GM19452 (cell line): Measurements from ENCODE around the gene CEACAM18.
"Not testable (repeated sequence)": the region's sequence is repeated elsewhere in the genome, so short reads cannot be mapped to it uniquely, and the experiment has no call there.

ENCODE experiments used
- ATAC-seq: cut with Tn5 transposase; IDR thresholded peaks from one replicate; pipeline ENCODE4 v1.9.1; 2021; ENCODE audit not compliant: unreplicated experiment

CEACAM18 gene

DNA sequence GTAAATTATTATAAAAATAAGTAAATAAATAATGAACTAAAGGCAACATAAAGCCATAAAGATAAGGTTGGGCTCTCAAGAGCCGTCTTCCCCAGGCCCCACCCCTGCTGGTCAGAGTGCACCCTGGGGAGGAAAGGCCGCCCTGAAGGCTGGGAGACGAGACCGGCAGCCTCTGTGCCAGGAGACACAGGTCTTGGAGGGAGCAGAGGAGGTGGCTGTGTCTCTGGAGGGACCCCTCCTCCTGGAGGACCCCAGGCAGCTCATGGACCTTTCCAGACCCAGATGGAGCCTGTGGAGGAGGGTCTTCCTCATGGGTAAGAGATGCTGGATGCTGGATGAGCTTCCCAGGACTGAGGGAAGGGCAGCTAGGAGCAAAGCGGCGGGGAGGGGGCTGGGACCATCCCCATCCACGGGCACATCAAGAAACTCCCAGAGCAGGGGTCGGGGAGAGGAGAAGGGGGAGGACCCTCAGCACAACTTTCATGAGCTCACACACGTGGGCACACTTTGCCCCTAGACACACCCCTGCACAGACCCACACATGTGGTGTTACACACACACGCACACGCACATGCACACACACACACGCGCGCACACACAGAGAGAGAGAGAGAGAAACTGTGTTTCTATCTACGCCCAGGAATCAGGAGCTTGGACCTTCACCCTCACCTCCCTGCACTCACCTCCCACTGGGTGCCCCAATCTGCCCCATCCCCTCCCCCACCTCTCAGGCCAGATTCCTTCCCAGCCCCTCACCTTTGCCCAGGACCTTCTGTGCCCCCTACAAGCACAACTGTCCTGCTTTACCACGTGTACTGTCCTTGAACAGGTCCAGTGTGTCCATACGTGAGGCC, at the start of gene CEACAM18:
CEACAM18 (plus strand) TSS at position 159 of the 854 bp plus-strand sequence.
- ATAC-seq = no peak

DNA sequence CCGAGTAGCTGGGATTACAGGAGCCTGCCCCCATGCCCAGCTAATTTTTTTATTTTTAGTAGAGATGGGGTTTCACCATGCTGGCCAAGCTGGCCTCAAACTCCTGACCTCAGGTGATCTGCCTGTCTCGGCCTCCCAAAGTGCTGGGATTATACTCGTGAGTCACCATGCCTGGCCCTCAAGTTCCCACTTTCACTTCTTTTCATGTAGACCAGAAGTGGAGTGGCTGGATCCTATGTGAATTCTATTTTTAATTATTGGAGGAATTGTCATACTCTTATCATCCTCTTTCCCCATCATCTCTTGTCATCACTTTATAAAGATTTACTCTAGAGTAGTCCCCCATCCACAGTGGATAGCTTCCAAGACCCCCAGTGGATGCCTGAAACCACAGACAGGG, 48.1 kb upstream of the CEACAM18 start:
- ATAC-seq = no peak

DNA sequence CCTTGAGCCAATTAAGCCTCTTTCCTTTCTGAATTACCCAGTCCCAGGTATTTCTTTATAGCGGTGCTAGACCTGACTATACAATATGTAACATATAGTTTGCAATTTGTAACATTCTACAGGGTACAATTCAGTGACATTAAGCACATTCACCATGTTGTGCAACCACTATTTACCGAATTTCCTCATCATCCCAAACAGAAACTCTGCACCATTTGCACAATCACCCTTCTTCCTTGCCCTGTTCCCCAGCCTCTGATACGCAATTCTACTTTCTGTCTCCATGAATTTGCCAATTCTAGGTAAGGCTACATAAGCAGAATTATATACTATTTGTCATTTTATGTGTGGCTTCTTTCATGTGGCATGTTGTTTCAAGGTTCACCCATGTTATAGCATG, 47.2 kb upstream of the CEACAM18 start:
- no peak for ATAC-seq

DNA sequence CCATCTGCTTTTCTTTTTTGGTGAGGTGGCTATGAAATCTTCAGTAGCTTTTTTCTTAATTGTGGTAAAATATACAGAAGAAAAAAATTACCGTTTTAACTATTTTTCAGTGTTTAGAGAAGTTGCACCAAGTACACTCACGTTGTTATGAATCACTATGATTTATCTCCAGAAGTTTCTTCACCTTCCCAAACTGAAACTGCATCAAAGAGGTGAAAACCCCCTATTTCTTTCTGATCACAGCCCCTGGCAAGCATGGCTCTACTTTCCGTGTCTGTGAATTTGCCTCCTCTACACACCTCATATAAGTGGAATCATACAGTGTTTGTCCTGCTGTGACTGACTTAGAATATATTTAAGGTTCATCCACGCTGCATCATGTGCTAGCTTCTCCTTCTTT, 45.3 kb upstream of the CEACAM18 start:
- ATAC-seq = no peak

DNA sequence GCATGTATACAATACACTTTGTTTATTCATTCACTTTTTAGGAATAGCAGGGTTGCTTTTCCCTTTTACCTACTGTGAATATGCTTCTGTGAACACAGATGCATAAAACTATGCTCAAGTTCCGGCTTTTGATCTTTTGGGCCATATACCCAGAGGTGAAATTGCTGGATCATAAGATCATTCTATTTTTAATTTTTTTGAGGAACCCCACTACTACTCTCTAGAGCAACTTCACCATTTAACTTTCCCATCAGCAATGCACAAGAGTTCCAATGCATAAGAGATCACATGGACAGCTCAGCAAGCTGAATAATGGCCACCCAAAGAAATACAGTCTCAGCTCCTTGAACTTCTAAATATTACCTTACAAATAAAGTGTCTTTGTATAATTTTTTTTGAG, 43.9 kb upstream of the CEACAM18 start:
- ATAC-seq = no peak

DNA sequence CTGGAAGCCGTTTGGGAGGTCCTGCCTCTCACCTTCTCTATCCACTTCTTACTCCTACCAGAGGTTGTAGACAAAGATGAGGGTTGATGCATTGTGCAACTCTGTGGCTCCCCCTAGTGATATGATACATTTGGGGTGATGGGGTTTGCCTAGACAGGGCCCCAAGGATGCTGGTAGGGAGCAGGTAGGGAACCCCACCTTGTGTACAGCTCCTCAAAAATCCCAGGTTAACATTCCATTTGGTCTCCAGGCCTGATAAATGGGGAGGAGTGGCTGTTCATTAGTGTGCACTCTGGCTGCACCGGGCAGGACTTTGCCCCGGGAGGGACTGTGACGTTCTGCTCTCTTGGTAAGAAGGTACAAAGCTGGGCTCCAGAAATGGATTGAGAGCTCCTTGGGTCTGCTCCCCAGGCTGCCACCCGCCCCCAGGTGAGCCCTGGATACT, 39.3 kb upstream of the CEACAM18 start:
- no peak for ATAC-seq

DNA sequence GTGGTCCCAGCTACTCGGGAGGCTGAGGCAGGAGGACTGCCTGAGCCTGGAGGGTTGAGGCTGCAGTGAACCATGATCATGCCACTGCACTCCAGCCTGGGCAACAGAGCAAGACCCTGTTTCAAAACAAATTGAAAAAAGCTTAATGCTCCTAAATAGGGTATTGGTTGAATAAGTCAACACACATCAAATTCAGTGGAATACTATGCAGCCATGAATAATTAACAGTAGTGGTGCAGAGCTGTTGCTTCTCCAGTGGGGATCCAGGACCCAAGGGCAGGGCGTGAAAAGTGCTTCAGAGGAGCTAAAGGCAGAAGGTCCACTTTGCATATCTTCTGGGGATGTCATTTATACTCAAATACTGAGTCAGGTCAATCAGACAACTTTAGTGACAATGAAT, 38.3 kb upstream of the CEACAM18 start:
- ATAC-seq = no peak

DNA sequence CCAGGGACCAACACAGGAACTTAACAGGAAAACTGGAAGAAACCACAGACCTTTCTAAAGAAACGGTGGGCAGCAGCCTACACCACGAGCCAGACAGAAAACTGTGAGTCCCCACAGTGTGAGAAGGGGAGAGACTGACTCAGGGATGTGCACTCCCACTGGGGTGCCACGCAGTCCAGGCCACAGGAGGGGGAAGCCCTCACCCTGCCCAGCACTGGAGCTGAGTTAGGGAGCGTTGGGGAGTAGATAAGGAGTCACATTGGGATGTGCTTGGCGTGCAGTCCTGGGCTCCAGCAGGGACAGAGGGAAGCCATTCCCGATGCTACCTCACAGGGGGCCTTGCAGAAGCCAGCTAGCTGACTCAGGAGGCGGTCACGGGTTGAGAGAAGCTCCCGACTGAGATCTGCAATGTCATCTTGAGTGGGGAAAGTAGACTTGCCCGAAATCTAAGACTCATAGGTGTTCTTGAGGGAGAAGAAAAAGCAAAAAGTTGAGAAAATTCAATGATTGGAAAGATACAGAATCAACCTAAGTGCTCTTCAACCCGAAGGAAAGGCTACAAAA, 37.4 kb upstream of the CEACAM18 start:
- no peak for ATAC-seq

DNA sequence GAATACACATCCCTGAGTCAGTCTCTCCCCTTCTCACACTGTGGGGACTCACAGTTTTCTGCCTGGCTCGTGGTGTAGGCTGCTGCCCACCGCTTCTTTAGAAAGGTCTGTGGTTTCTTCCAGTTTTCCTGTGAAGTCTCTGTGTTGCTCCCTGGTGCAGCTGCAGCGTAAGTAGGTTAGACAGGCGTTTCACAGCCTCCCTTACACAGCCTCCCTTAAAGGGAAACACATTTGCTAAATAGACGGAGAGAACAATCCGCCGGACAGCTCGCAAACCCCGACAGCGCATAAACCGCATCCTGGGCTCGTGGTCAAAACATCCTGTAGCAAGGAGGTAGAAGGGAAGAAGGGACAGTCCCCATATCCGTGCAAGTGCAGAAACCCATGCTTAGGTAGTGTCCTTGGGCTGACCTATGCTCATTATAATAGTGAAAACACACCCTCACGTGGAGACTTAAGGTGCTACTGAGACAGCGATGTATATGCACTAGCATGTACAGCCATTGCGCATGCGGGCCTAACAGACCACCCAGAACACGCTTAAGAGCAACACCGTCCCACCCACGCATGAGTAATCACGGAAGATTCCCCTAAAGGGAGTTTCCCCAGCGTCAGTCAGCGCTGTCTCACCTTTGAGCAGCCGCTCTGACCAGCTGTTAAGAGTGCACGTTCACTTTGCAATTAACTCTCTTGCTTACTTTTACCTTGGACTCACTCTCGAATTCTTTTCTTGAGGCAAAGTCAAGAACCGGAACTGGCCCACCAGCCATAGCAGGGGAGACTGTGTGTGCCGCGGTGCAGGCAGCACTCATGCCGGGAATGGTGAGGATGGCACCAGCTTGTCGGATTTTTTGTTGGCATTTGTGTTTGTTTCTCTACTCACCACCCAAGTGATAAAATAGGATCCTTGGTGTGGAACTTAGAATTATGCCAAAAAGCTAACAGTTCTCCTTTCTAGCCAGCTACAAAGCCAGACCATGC, 36.6 kb upstream of the CEACAM18 start:
- peak; percentile 96 for ATAC-seq

DNA sequence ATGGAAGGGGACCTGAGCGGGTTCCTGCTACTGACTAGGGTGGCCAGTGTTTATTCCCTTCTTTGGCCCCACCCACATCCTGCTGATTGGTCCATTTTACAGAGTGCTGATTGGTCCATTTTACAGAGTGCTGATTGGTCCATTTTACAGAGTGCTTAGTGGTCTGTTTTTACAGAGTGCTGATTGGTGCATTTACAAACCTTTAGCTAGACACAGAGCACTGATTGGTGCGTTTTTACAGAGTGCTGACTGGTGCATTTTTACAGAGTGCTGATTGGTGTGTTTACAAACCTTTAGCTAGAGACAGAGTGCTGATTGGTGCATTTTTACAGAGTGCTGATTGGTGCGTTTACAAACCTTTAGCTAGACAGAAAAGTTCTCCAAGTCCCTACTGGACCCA, 30.8 kb upstream of the CEACAM18 start:
- not testable (repeated sequence) for ATAC-seq

DNA sequence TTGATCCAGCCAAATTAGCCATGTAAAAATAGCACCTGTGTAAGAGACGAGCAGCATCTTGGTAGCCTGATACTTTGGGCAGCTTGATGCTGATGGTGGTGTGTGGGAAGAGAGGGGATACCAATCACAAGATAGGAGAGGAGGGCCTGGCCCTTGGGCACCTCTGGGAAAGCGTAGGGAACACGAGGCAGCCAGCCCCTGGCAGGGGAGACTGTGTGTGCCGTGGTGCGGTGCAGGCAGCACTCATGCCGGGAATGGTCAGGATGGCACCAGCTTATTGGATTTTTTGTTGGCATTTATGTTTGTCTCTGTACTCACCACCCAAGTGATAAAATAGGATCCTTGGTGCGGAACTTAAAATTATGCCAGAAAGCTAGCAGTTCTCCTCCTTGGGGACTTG, 30.3 kb upstream of the CEACAM18 start:
- ATAC-seq = no peak

DNA sequence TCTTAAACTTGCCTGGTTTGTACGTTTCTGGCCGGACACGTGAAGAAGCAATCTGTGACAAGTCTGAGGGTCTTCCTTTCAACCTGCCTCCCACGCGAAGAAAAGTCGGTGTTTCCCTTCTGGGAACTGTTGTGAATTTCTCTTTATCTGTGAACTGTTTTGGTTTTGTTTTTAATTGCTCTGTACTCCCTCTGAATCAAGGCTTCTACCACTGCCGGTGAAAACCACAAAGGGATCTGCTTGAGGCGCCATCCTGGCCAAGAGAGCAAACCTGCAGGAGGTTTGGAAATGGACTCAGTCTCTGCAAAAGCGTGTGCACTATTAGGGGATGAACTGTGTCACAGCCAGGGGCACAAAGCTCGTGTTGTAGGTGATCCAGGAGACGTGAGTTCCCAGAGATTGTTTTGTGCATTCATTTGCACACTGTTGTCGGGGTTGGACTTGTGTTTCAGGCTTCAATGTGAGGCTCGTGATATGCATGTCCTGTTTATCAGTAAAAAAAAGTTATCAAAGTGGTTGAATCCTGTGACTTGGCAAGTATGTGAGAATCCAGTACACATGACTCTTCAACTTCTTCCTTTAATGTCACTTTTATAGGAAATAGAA, 29.8 kb upstream of the CEACAM18 start:
- ATAC-seq = no peak

DNA sequence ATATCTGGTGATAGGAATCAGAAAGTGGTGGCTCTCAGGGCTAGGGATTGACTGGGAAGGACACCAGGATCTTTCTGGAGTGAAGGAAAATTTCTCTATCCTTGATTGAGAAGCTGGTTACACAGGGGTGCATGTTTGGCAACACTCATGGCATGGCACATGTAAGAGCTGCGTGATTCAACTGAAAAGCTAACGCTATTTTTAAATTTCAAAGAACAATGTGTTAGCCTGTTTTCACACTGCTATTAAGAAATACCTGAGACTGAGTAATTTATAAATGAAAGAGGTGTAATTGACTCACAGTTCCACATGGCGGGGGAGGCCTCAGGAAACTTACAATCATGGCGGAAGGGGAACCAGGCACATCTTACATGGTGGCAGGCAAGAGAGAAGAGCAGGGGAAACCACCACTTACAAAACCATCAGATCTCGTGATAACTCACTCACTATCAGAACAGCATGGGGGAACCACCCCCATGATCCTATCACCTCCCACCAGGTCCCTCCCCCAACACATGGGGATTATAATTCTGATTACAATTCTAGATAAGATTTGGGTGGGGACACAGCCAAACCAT, 27.5 kb upstream of the CEACAM18 start:
- no peak for ATAC-seq

DNA sequence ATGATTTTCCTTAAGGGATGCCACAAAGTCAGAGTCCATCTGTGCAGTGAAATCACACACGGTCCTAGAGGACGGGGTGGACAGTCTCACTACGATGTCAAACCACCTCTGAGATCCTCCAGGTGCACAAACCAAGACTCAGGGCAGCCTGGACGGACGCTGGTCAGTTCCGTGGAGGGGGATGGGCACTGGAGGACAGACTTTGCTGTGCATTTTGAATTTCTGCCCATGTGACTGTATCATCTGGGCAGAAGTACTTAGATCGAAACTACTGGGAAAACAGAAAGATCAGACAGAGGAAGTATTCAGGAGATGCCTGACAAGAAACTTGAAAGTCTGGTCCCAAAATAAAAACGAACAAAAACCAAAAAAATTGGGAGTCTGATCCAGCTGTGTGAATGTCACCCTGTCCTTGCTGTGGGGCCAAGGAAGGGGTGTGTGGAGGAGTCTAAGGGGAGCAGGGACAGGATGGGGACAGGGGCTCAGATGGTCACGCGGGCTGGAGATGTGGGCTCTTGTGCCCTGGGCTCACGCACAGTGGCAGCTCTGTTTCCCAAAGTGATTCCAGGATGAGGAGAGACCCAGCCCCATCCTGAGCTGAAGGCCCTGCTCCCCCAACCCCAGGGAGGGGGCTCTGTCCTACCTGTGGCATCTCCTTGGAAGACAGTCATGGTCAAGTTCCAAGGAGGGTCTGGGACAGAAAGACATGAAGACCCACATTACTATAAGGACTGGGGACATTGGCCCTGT, 21.6 kb upstream of the CEACAM18 start:
- ATAC-seq = no peak

DNA sequence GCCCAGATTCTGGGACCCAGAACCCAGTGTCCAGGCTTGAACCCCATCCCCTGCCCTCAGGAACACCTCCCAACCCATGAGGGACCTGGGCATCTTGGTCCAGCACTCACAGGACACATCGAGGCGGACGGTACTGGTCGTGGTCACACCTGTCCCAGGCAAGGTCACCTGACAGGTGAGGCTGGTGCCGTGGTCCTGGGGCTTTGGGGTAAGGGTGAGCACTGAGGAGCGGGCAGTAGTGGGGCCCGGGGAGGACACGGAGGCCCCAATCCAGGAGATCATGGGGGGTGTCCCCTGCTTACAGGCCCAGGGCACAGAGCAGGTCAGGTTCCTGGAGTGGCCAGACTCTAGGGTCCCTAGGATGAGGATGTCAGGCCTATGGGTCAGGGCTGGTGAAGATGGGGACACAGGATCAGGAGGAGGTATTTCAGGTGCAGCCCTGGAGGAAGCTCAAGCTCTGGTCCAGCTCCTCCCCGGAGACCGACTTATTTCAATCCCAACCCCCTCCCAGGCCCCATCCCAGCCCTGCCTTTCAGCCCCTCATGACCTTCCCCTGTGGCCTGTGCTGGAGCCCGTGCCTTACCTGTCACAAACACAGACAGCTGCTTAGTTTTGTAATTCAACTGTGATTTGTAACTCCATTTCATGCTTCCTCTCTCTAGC, 20.9 kb upstream of the CEACAM18 start:
- no peak for ATAC-seq

DNA sequence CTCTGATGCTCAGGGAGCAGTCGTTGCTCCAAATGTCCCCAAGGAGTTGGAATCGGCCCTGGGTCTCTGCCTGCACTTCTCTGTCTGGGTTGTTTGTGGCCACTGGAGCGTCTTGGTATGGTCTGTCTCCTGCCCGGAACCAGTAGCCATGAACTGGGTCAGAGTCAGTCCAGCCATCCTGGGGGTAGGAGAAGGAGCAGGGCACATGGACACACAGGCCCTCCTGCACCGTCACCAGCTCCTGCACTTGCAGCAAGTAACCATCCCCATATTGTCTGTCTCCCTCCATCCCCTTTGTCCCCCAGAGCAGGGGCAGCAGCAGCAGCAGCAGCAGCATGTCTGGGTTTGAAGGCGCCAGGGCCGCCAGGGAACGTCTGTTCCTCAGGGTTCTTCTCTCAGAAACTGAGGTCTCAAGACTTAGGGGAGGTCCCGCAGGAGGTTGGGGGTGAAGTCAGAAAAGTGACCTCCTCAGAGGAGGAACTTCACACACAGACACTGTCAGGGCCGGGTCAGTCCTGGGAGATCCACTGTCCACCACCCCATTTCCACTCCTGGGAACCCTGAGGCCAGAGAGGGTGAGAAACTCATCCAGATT, 20.2 kb upstream of the CEACAM18 start, which contains the start of gene SIGLEC8:
SIGLEC8 (minus strand) TSS at position 404 of the 595 bp plus-strand sequence; CDS start at position 337, 67 bp downstream.
- ATAC-seq = no peak

DNA sequence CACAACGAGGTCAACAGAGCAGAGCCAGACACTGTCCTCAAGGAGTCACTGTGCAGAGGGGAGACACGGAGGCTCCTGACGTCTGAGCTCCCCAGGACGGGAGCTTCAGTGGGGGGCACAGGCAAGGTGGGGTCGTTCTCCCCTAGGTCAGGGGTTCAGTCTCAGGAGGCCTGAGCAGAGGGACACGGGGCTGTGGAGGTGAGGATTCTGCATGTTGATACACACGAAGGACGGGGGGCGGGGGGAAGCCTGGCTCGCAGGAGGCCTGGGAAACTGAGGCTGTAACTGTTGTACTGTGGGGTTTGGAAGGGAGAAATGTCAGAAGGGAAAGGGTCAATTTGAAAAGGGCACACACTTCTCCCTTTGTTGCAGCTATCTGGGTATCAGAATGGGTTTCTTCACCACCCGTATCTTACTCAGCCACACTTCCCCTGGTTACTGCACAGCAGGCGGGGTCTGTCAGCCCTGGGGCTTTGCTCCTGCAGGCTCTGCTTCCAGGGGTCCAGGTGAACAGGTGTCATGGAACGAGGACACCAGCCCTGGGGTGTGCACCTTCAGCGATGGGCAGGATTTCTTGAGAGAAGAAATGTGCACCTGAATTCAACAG, 19.3 kb upstream of the CEACAM18 start:
- no peak for ATAC-seq

DNA sequence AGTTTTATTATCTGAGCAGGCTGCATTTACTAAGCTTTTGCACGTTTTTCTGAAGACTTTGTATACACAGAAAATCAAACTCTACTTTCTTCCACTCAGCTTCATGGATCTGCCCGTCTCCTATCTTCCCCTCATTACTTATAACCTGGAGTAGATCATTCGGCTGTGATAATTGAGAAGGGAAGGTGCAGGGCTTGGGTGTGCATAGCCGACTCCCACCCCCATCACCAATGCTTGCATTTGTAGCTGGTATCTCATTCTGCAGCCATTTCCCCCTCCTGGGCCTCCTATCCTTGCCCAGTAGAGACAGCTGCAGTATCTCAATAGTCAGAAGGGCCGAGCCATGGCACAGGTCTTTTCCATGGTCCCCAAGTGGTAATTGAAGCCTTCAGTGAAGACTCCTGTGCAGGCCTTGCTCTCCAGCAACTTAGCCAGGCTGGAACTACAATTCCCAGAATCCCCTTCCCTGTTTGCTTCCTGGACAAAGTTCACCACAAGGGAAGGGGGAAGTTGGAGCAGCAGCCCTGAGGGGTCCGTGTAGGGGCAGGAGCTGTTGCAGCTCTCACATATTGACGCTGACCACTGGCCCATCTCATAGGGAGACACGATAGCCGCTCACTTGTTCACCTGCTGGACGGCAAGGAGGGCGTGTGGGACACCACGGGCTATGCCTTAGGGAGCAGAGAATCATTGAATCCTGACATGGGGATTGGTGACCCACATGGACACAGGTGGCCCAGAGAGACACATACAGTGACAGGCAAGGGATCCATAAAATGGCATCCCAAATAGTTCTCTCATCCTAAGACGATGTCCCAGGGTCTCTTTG, 18.0 kb upstream of the CEACAM18 start:
- no peak for ATAC-seq
